Right atrium auricular region (tissue), 2 donors: ENCODE measurements around the gene RNU11. TPM values are rescaled to one million over a fixed set of nuclear protein-coding genes. Genes with fewer than 3 reads are reported as not detected.
"Not testable (repeated sequence)": the region's sequence is repeated elsewhere in the genome, so short reads cannot be mapped to it uniquely, and the experiment has no call there.

Source experiments
- DNase-seq: peaks from one replicate; pipeline ENCODE4 v3.0.0-alpha.2; 2019; ENCODE audit warnings: low spot score
- H3K27ac ChIP-seq, 2 donors: fragments of 200-600 bp; sonication (generic); 1 replicate in 1 of 2; 2 replicates in 1 of 2; pipeline ENCODE4 v1.5.1; 2016 to 2019
- H3K27me3 ChIP-seq, 2 donors: fragments of 200-600 bp; sonication (generic); one replicate each; pipeline versions ENCODE4 v1.5.1 to v1.6.0; 2017 to 2019
- H3K36me3 ChIP-seq: fragments of 200-600 bp; sonication (generic); one replicate; pipeline ENCODE4 v1.5.1; 2016
- H3K4me1 ChIP-seq, 2 donors: fragments of 200-600 bp; sonication (generic); one replicate each; pipeline versions ENCODE4 v1.5.1 to v1.6.0; 2017 to 2019
- H3K4me3 ChIP-seq, 2 donors: fragments of 200-600 bp; sonication (generic); 1 replicate in 1 of 2; 2 replicates in 1 of 2; pipeline ENCODE4 v1.5.1; 2017 to 2019; ENCODE audit warnings: mild to moderate bottlenecking in 1 of 2, moderate library complexity in 1 of 2
- H3K9me3 ChIP-seq, 2 donors: fragments of 200-600 bp; sonication (generic); one replicate each; pipeline ENCODE4 v1.5.1; 2019
- CTCF ChIP-seq, 2 donors: fragments of 200-600 bp; sonication (generic); IDR thresholded peaks; one replicate each; pipeline ENCODE4 v1.5.1; 2019; ENCODE audit warnings: antibody characterized with exemption in 2 of 2
- total RNA-seq, 2 donors: library from RNA; depleted of rRNA; stranded (reverse); fragments of >200 nt; gene quantifications; one replicate each; pipeline ENCODE4 v1.1.0, GENCODE V29; 2016

RNU11 gene
- total RNA-seq, 2 donors from 2014 or later: not detected

- DNase-seq, H3K36me3 ChIP-seq, H3K4me3 ChIP-seq, H3K27ac ChIP-seq, H3K27me3 ChIP-seq, H3K9me3 ChIP-seq, H3K4me1 ChIP-seq: not testable (repeated sequence)
- TF ChIP-seq CTCF (IDR thresholded peaks at IDR 0.05): peak in 1 of 2 donors; percentile 25
Measured at GRCh38 chr1:28653870-28654269, 5.5 kb downstream of the RNU11 start.

GRCh38 chr1:28655448-28656311 is 7.3 kb downstream of the RNU11 start:
- not testable (repeated sequence) for DNase-seq, H3K4me3 ChIP-seq, H3K36me3 ChIP-seq, H3K4me1 ChIP-seq, H3K27ac ChIP-seq, H3K9me3 ChIP-seq, H3K27me3 ChIP-seq

GRCh38 chr1:28656335-28656734 is 7.9 kb downstream of the RNU11 start:
- H3K36me3 ChIP-seq: no peaks in the 10 kb centered on the region
- no peaks in the 10 kb centered on the region for H3K9me3 ChIP-seq
- H3K4me1 ChIP-seq: no peaks in the 10 kb centered on the region
- DNase-seq: no peak
- H3K27ac ChIP-seq: no peak overlapping the region
- H3K27me3 ChIP-seq: no peaks in the 10 kb centered on the region
- H3K4me3 ChIP-seq: no peak overlapping the region
- no peak for TF ChIP-seq CTCF (IDR thresholded peaks at IDR 0.05)

GRCh38 chr1:28663871-28664470 is 15.6 kb downstream of the RNU11 start:
- H3K36me3 ChIP-seq: no peaks in the 10 kb centered on the region
- no peak overlapping the region for H3K4me3 ChIP-seq
- peaks cover 0 to 10% of the 10 kb centered on the region in 2 donors for H3K4me1 ChIP-seq
- no peaks in the 10 kb centered on the region for H3K9me3 ChIP-seq
- no peak overlapping the region for H3K27ac ChIP-seq
- DNase-seq: no peak
- no peak for TF ChIP-seq CTCF (IDR thresholded peaks at IDR 0.05)
- no peaks in the 10 kb centered on the region for H3K27me3 ChIP-seq

- H3K9me3 ChIP-seq: no peaks in the 10 kb centered on the region
- H3K27ac ChIP-seq: no peak overlapping the region
- no peaks in the 10 kb centered on the region for H3K36me3 ChIP-seq
- no peak overlapping the region for H3K4me3 ChIP-seq
- H3K4me1 ChIP-seq: peaks cover 0 to 20% of the 10 kb centered on the region in 2 donors
- H3K27me3 ChIP-seq: no peaks in the 10 kb centered on the region
- TF ChIP-seq CTCF (IDR thresholded peaks at IDR 0.05): no peak
- no peak for DNase-seq
Measured at GRCh38 chr1:28666806-28667205, 18.4 kb downstream of the RNU11 start.

- DNase-seq: peak; percentile 81
- no peaks in the 10 kb centered on the region for H3K27me3 ChIP-seq
- H3K27ac ChIP-seq: peak within 1 kb of the TSS; percentile 99
- H3K9me3 ChIP-seq: no peaks in the 10 kb centered on the region
- H3K36me3 ChIP-seq: no peaks in the 10 kb centered on the region
- peak within 1 kb of the TSS; percentile 95 to 99 for H3K4me3 ChIP-seq
- H3K4me1 ChIP-seq: peaks cover 0 to 20% of the 10 kb centered on the region in 2 donors
- TF ChIP-seq CTCF (IDR thresholded peaks at IDR 0.05): no peak
Measured at GRCh38 chr1:28668191-28668955, 20.0 kb downstream of the RNU11 start, which contains the start of gene GMEB1. Gene GMEB1, plus strand, starts transcription at chr1:28668784. Its CDS starts 14,829 bp downstream, at chr1:28683613.
